A549 (cell line): Measurements from ENCODE around the gene GPR137B.

Experiments
- BCL3 ChIP-seq: fragments of >200 bp; sonication (Bioruptor Twin); formaldehyde crosslinking; IDR thresholded peaks from 3 replicates; pipeline ENCODE4 v1.6.1; 2016
- BHLHE40 ChIP-seq: IDR thresholded peaks from 2 replicates; pipeline ENCODE4 v1.6.1; 2012; ENCODE audit warnings: low read depth, low read length, inconsistent platforms
- CTCF ChIP-seq: fragments of >200 bp; sonication (Bioruptor Twin); formaldehyde crosslinking; IDR thresholded peaks from 3 replicates; pipeline ENCODE4 v1.5.1; 2016
- ELK1 ChIP-seq: fragments of 150-350 bp; IDR thresholded peaks from 2 replicates; pipeline ENCODE4 v1.6.1; 2014; ENCODE audit warnings: low read depth, mild to moderate bottlenecking, low read length
- FOSL2 ChIP-seq, 2 experiments: fragments of 450-650 bp in 1 of 2; fragments of >200 bp in 1 of 2; sonication (Bioruptor Twin) in 1 of 2; formaldehyde crosslinking; IDR thresholded peaks; 2 replicates each; pipeline versions ENCODE4 v1.5.0 to v1.6.1; 2016 to 2020; ENCODE audit warnings: mild to moderate bottlenecking in 1 of 2, moderate library complexity in 1 of 2
- HDAC2 ChIP-seq: fragments of 200-600 bp; sonication (generic); IDR thresholded peaks from 2 replicates; pipeline ENCODE4 v1.6.1; 2016
- KDM1A ChIP-seq: fragments of 200-600 bp; sonication (generic); IDR thresholded peaks from 2 replicates; pipeline ENCODE4 v1.6.1; 2016; ENCODE audit warnings: low read depth, mild to moderate bottlenecking
- NFE2L2 ChIP-seq: fragments of 150-350 bp; conservative IDR thresholded peaks from 2 replicates; pipeline ENCODE4 v1.6.1; 2014; ENCODE audit warnings: low read length
- POLR2A ChIP-seq: IDR thresholded peaks from 2 replicates; pipeline ENCODE4 v1.6.1; 2012; ENCODE audit warnings: mild to moderate bottlenecking, low read length

- no peak for TF ChIP-seq FOSL2 (IDR thresholded peaks at IDR 0.05)
- no peak for TF ChIP-seq FOSL2 (CRISPR knock-in tag; IDR thresholded peaks at IDR 0.05)
- TF ChIP-seq CTCF, result no peak
- no peak for TF ChIP-seq POLR2A
- no peak for TF ChIP-seq BHLHE40
- no peak for TF ChIP-seq HDAC2
- no peak for TF ChIP-seq ELK1
- TF ChIP-seq BCL3, result no peak
- TF ChIP-seq KDM1A, result no peak
- TF ChIP-seq NFE2L2, result no peak
These were observed 39.7 kb upstream of the GPR137B start for GRCh38 chr1:236102611-236103010.
